ENCODE results near the gene NES. TPM values are rescaled to one million over a fixed set of nuclear protein-coding genes. Genes with fewer than 3 reads are reported as not detected.

The NES gene
- total and polyA plus RNA-seq, 10 donors, result 4.3 to 146 (median 52.3) TPM

DNA sequence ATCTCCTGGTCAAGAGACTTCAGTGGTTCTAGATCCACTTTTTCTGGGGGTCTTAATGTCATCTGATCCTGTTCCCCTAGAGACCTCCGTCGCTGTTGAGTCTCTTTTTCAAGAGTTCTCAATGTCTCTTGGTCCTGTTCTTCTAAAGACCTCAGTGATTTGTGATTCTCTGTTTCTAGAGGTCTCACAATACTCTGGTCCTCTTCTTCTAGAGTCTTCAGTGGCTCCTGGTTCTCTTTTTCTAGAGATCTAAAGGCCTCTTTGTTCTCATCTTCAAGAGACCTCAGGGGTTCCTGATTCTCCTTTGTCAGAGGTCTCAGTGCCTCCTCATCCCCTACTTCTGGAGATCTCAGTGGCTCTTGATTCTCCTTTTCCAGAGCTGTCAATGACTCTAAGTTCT lies 5.4 kb downstream of the NES start:
- Histone ChIP-seq H3K4me1 (peaks cover 10 to 93% (median 57%) of the 10 kb centered on the region in 6 donors), H3K9me3 (no peaks in the 10 kb centered on the region), H3K4me3 (no peak overlapping the region), H3K27me3 (replicated peaks in 1 of 7) (peaks cover 0 to 33% (median 9%) of the 10 kb centered on the region in 7 donors), H3K27ac (peak overlapping the region in 4 of 8 donors; percentile 0 to 87 (median 84)), H3K36me3 (peaks cover 0 to 32% (median 0%) of the 10 kb centered on the region in 6 donors)
- no peak for DNase-seq
- intact Hi-C loops (cut with DNase I; ENCODE audit: low total_unique reads), result no loop called here
- TF ChIP-seq, protein P1, sequence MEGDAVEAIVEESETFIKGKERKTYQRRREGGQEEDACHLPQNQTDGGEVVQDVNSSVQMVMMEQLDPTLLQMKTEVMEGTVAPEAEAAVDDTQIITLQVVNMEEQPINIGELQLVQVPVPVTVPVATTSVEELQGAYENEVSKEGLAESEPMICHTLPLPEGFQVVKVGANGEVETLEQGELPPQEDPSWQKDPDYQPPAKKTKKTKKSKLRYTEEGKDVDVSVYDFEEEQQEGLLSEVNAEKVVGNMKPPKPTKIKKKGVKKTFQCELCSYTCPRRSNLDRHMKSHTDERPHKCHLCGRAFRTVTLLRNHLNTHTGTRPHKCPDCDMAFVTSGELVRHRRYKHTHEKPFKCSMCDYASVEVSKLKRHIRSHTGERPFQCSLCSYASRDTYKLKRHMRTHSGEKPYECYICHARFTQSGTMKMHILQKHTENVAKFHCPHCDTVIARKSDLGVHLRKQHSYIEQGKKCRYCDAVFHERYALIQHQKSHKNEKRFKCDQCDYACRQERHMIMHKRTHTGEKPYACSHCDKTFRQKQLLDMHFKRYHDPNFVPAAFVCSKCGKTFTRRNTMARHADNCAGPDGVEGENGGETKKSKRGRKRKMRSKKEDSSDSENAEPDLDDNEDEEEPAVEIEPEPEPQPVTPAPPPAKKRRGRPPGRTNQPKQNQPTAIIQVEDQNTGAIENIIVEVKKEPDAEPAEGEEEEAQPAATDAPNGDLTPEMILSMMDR (IDR thresholded peaks at IDR 0.05 in 8 of 11, conservative IDR thresholded peaks at IDR 0.05 in 3 of 11), result no peak
- TF ChIP-seq POLR2AphosphoS5 (IDR thresholded peaks at IDR 0.05), result no peak
- no peak for TF ChIP-seq POLR2A (IDR thresholded peaks at IDR 0.05)
- 90 to 95% (median 94%) methylated on average over 2 of the region's 2 CpGs for WGBS, 5 donors

DNA sequence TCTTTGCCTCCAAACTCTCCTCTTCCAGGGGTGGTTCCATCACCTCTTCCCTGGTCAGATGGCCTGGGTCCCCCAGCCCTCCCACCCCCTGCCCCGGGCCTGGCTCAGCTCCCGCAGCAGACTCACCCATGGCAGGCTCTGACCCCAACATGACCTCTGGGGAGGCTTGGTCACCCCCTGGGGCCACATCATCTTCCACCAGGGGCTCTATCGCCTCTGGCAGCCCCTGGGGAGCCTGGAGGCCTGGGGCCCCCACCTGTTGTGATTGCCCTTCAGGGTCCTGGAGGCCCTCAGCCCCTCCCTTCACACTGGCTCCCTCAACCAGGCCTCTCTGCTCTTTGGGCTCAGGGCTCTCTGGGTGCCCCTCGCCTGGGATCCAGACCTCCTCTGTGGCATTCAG lies 6.4 kb downstream of the NES start:
- intact Hi-C loops (cut with DNase I; ENCODE audit: low total_unique reads), result no loop called here
- H3K4me3 ChIP-seq, result no peak overlapping the region
- H3K27ac ChIP-seq, result peak overlapping the region; percentile 13 to 87 (median 79)
- H3K4me1 ChIP-seq, result peaks cover 12 to 95% (median 63%) of the 10 kb centered on the region in 6 donors
- no peak for DNase-seq
- TF ChIP-seq POLR2A (IDR thresholded peaks at IDR 0.05) (no peak), POLR2AphosphoS5 (IDR thresholded peaks at IDR 0.05) (no peak)
- TF ChIP-seq, protein P1 (IDR thresholded peaks at IDR 0.05 in 8 of 11, conservative IDR thresholded peaks at IDR 0.05 in 3 of 11), result no peak
- peaks cover 0 to 23% (median 0%) of the 10 kb centered on the region in 7 donors for H3K27me3 ChIP-seq (replicated peaks in 1 of 7)
- WGBS, 5 donors, result 61 to 93% (median 68%) methylated on average over 4 of the region's 4 CpGs
- H3K36me3 ChIP-seq, result peaks cover 0 to 32% (median 0%) of the 10 kb centered on the region in 6 donors
- H3K9me3 ChIP-seq, result no peaks in the 10 kb centered on the region

DNA sequence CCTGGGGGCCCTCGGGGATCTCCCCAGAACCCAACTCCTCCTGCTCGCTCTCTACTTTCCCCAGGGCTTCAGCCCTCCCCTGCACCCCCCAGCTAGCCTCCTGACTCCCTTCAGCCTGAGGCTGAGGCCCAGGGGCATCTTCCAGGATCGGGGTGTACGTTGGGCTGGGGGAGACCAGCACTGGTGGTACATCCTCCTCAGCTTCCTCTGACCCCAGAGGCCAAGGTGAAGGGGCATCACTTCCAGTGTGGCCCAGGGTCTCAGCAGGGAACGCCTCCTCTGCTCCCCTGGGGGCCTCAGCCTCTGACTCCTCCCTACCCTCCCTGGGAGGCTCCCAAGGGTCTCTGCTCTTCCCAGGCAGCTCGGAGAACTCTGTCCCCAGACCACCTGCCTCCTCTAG lies 6.8 kb downstream of the NES start:
- peaks cover 16 to 96% (median 68%) of the 10 kb centered on the region in 6 donors for H3K4me1 ChIP-seq
- H3K36me3 ChIP-seq, result peaks cover 0 to 32% (median 0%) of the 10 kb centered on the region in 6 donors
- H3K27me3 ChIP-seq (replicated peaks in 1 of 7), result peaks cover 0 to 19% (median 0%) of the 10 kb centered on the region in 7 donors
- no peak for DNase-seq
- intact Hi-C loops (cut with DNase I; ENCODE audit: low total_unique reads), result no loop called here
- 56 to 69% (median 66%) methylated on average over 6 of the region's 6 CpGs for WGBS, 5 donors
- H3K27ac ChIP-seq, result peak overlapping the region; percentile 35 to 87 (median 79)
- TF ChIP-seq POLR2AphosphoS5 (IDR thresholded peaks at IDR 0.05) (no peak), POLR2A (IDR thresholded peaks at IDR 0.05) (no peak)
- H3K4me3 ChIP-seq, result no peak overlapping the region
- H3K9me3 ChIP-seq, result no peaks in the 10 kb centered on the region

DNA sequence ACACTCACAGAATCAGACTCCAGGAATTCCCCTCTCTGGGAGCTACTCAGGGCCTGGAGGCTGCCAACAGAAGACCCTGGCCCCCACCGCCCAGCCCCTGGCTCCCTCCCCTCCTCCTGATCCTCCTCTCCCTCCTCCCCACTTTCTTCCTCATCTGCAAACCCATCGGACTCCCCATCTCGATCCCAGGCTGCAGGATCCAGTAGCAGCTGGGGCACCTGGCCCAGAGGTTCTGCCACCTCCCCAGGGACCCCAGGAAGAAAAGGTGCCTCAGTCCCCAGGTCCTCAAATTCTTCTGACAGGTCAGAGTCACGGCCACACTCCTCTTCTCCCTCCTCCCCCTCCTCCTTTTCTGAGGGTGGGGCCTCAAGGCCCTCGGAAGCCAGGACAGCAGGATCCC lies 7.4 kb downstream of the NES start:
- WGBS, 5 donors, result 49 to 73% (median 60%) methylated on average over 5 of the region's 5 CpGs
- intact Hi-C loops (cut with DNase I; ENCODE audit: low total_unique reads), result no loop called here
- H3K4me1 ChIP-seq, result peaks cover 22 to 96% (median 71%) of the 10 kb centered on the region in 6 donors
- H3K9me3 ChIP-seq, result no peaks in the 10 kb centered on the region
- TF ChIP-seq POLR2AphosphoS5 (IDR thresholded peaks at IDR 0.05) (no peak), POLR2A (IDR thresholded peaks at IDR 0.05) (no peak)
- TF ChIP-seq, protein P1 (IDR thresholded peaks at IDR 0.05 in 8 of 11, conservative IDR thresholded peaks at IDR 0.05 in 3 of 11), result no peak
- H3K27me3 ChIP-seq (replicated peaks in 1 of 7), result peaks cover 0 to 13% (median 0%) of the 10 kb centered on the region in 7 donors
- no peak overlapping the region for H3K4me3 ChIP-seq
- peak overlapping the region; percentile 35 to 87 (median 79) for H3K27ac ChIP-seq
- no peak for DNase-seq
- H3K36me3 ChIP-seq, result peaks cover 0 to 32% (median 0%) of the 10 kb centered on the region in 6 donors

All from spleen (tissue), 11 donors.